NOMO-1 treated with dmso at 0.1 percent for 144 hours (cell line): ENCODE data around the gene IRF2.
A peak's percentile ranks its signal among the peaks of the same experiment; 100 is the strongest.

Experiments
- DNase-seq: peaks from one replicate; lab custom pipeline; 2025; ENCODE audit not compliant: unreplicated experiment; lab: John Stamatoyannopoulos, UW

IRF2 gene

GRCh38 chr4:184433258-184433892 is 41.0 kb downstream of the IRF2 start:
- DNase-seq: no peak

- DNase-seq: no peak
These were observed 42.0 kb downstream of the IRF2 start for GRCh38 chr4:184432127-184432922.

- no peak for DNase-seq
These were observed 44.2 kb downstream of the IRF2 start for GRCh38 chr4:184430163-184430562.

GRCh38 chr4:184428787-184429186 is 45.6 kb downstream of the IRF2 start:
- no peak for DNase-seq

GRCh38 chr4:184427687-184428086 is 46.7 kb downstream of the IRF2 start:
- no peak for DNase-seq

GRCh38 chr4:184427093-184427492 is 47.3 kb downstream of the IRF2 start:
- DNase-seq: no peak

GRCh38 chr4:184424993-184425758 is 49.2 kb downstream of the IRF2 start:
- no peak for DNase-seq

GRCh38 chr4:184424279-184424678 is 50.1 kb downstream of the IRF2 start:
- no peak for DNase-seq

- DNase-seq: no peak
These were observed 51.2 kb downstream of the IRF2 start for GRCh38 chr4:184423003-184423686.

- DNase-seq: no peak
These were observed 52.0 kb downstream of the IRF2 start for GRCh38 chr4:184422378-184422777.

- DNase-seq: peak; percentile 6
These were observed 52.7 kb downstream of the IRF2 start for GRCh38 chr4:184421533-184422155.

GRCh38 chr4:184420881-184421416 is 53.4 kb downstream of the IRF2 start:
- DNase-seq: no peak

GRCh38 chr4:184420402-184420801 is 53.9 kb downstream of the IRF2 start:
- DNase-seq: no peak

GRCh38 chr4:184419976-184420375 is 54.4 kb downstream of the IRF2 start:
- no peak for DNase-seq

- DNase-seq: no peak
These were observed 56.4 kb downstream of the IRF2 start for GRCh38 chr4:184417802-184418511.

GRCh38 chr4:184416913-184417734 is 57.2 kb downstream of the IRF2 start:
- peak; percentile 29 for DNase-seq

- no peak for DNase-seq
These were observed 59.3 kb downstream of the IRF2 start for GRCh38 chr4:184415071-184415470.

GRCh38 chr4:184413261-184414046 is 60.9 kb downstream of the IRF2 start:
- no peak for DNase-seq
